Breast epithelium (tissue), 4 donors: Measurements from ENCODE around the gene STXBP1. TPM values are rescaled to one million over a fixed set of nuclear protein-coding genes. Genes with fewer than 3 reads are reported as not detected.

Experiments
- DNase-seq, 2 donors: peaks; one replicate each; pipeline ENCODE4 v3.0.0-alpha.2; 2019; ENCODE audit warnings: low spot score in 2 of 2
- H3K27ac ChIP-seq, 2 donors: fragments of 200-600 bp; sonication (generic) in 1 of 2; one replicate each; pipeline ENCODE4 v1.5.1; 2016 to 2019; ENCODE audit warnings: mild to moderate bottlenecking in 1 of 2
- H3K27me3 ChIP-seq, 2 donors: fragments of 200-600 bp; sonication (generic) in 1 of 2; one replicate each; pipeline versions ENCODE4 v1.5.1 to v1.6.0; 2017 to 2019; ENCODE audit warnings: control low read depth in 1 of 2, mild to moderate bottlenecking in 1 of 2
- H3K36me3 ChIP-seq: fragments of 200-600 bp; one replicate; pipeline ENCODE4 v1.5.1; 2019
- H3K4me1 ChIP-seq, 2 donors: fragments of 200-600 bp; sonication (generic); one replicate each; pipeline ENCODE4 v1.5.1; 2016 to 2019; ENCODE audit warnings: control low read depth in 1 of 2
- H3K4me3 ChIP-seq, 3 donors: fragments of 200-600 bp; sonication (generic); 1 replicate in 2 of 3; 2 replicates in 1 of 3; pipeline ENCODE4 v1.5.1; 2016 to 2019; ENCODE audit warnings: mild to moderate bottlenecking in 3 of 3, moderate library complexity in 2 of 3
- H3K9me3 ChIP-seq, 2 donors: fragments of 200-600 bp; sonication (generic) in 1 of 2; one replicate each; pipeline ENCODE4 v1.5.1; 2016 to 2019; ENCODE audit warnings: control low read depth in 1 of 2
- POLR2A ChIP-seq: fragments of 450-650 bp; IDR thresholded peaks from one replicate; pipeline ENCODE4 v1.6.1; 2016; ENCODE audit warnings: antibody characterized with exemption, mild to moderate bottlenecking, moderate library complexity
- POLR2AphosphoS5 ChIP-seq, 3 donors: sonication (generic); formaldehyde crosslinking; IDR thresholded peaks; one replicate each; pipeline ENCODE4 v1.6.1; 2017; ENCODE audit warnings: antibody characterized with exemption in 3 of 3
- intact Hi-C: fragments of 100-400 bp; cut with DNase I; formaldehyde crosslinking; loops from one replicate; pipeline ENCODE4 v1.15.1; 2023; ENCODE audit warnings: low total_unique reads
- total RNA-seq, 3 donors: library from RNA; depleted of rRNA; stranded (reverse); fragments of >200 nt; gene quantifications; one replicate each; pipeline ENCODE4 v1.1.0, GENCODE V29; 2016
- TF ChIP-seq, protein P1 (sequence below), 3 donors: fragments of 450-650 bp; IDR thresholded peaks; one replicate each; pipeline ENCODE4 v1.5.1; 2016 to 2017; ENCODE audit warnings: antibody characterized with exemption in 3 of 3, mild to moderate bottlenecking in 3 of 3, moderate library complexity in 3 of 3

STXBP1 gene
- total RNA-seq, 3 donors from 2014 or later: 19.0 to 45.9 (median 43.2) TPM

DNA sequence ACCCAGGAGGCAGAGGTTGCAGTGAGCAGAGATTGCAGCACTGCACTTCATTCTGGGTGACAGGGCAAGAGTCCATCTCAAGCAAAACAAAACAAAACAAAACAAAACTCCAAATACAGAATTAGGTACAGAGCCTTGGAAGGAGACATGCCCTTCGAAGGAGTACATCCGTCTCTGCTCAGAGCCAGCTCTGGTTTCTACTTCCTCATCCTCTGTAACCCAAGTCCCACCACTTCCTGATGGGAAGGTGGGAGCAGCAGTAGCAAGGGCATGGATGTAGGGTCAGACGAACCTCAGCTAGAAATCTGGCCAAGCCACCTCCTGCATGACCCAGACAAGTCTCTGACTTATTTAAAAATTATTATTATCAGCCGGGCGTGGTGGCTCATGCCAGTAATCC is 16.5 kb upstream of the STXBP1 start:
- no peak overlapping the region for H3K27ac ChIP-seq
- H3K27me3 ChIP-seq: no peaks in the 10 kb centered on the region
- DNase-seq: no peak
- intact Hi-C loops: no loop called here
- TF ChIP-seq, protein P1, sequence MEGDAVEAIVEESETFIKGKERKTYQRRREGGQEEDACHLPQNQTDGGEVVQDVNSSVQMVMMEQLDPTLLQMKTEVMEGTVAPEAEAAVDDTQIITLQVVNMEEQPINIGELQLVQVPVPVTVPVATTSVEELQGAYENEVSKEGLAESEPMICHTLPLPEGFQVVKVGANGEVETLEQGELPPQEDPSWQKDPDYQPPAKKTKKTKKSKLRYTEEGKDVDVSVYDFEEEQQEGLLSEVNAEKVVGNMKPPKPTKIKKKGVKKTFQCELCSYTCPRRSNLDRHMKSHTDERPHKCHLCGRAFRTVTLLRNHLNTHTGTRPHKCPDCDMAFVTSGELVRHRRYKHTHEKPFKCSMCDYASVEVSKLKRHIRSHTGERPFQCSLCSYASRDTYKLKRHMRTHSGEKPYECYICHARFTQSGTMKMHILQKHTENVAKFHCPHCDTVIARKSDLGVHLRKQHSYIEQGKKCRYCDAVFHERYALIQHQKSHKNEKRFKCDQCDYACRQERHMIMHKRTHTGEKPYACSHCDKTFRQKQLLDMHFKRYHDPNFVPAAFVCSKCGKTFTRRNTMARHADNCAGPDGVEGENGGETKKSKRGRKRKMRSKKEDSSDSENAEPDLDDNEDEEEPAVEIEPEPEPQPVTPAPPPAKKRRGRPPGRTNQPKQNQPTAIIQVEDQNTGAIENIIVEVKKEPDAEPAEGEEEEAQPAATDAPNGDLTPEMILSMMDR (IDR thresholded peaks at IDR 0.05): no peak
- TF ChIP-seq POLR2A (no peak), POLR2AphosphoS5 (IDR thresholded peaks at IDR 0.05) (no peak)
- no peaks in the 10 kb centered on the region for H3K36me3 ChIP-seq
- H3K4me1 ChIP-seq: no peaks in the 10 kb centered on the region
- H3K4me3 ChIP-seq: no peak overlapping the region
- no peaks in the 10 kb centered on the region for H3K9me3 ChIP-seq

DNA sequence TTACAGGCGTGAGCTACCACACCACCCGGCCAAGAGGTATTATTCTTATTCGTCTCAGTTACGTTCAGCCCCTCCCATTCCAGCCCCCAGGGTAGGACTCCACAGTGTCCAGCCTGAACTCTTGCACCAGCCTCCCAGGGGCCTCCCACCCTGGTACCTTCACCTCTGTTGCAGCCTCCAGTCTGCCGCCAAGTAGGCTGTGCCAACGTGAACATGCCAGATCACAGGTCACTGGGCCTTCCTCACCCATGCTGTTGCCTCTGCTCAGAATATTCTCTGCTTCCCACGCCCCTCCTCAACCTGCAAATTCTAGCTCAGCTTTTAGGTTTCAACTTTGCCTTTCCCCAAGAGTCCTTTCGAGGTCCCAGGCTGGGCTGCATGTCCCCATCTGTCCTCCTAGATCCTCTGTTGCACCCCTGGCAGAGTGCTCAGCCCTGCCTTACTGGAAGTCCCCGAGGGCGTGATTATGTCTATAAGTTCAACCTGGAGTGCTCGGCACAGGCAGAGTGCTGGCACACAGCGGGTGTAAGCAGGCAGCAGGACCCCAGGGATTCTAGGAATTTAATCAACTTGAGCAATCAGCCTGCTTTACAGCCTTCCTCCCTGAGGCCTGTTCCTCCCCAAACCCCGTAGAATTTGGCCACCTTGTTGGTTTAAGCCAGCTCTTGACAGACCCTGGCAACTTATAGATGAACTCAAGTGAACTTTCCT is 13.1 kb upstream of the STXBP1 start:
- no peaks in the 10 kb centered on the region for H3K4me1 ChIP-seq
- TF ChIP-seq POLR2AphosphoS5 (IDR thresholded peaks at IDR 0.05): no peak
- no peak for TF ChIP-seq POLR2A
- TF ChIP-seq, protein P1 (IDR thresholded peaks at IDR 0.05): no peak
- H3K4me3 ChIP-seq: no peak overlapping the region
- intact Hi-C loops: no loop called here
- no peaks in the 10 kb centered on the region for H3K9me3 ChIP-seq
- no peaks in the 10 kb centered on the region for H3K36me3 ChIP-seq
- no peaks in the 10 kb centered on the region for H3K27me3 ChIP-seq
- no peak for DNase-seq
- H3K27ac ChIP-seq: no peak overlapping the region

DNA sequence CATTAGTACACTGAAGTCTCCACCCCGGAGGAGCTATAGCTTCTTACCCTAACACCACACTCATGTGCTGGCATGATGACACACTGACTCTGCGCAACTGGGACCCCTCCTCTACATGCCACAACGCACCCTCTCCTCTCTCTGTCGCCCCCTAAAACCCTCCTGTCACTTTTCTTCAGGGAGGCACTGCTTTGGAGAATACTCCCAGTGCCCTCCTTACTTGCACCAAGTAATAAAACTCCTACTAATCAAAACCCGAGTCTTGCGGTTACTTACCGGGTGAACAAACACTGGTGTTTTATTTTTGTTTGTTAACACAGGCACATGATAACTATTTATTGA is 12.6 kb upstream of the STXBP1 start:
- H3K4me3 ChIP-seq: no peak overlapping the region
- no peaks in the 10 kb centered on the region for H3K9me3 ChIP-seq
- H3K27me3 ChIP-seq: no peaks in the 10 kb centered on the region
- H3K36me3 ChIP-seq: no peaks in the 10 kb centered on the region
- no peak for DNase-seq
- TF ChIP-seq POLR2A: no peak
- H3K27ac ChIP-seq: no peak overlapping the region
- no peaks in the 10 kb centered on the region for H3K4me1 ChIP-seq
- intact Hi-C loops: no loop called here

DNA sequence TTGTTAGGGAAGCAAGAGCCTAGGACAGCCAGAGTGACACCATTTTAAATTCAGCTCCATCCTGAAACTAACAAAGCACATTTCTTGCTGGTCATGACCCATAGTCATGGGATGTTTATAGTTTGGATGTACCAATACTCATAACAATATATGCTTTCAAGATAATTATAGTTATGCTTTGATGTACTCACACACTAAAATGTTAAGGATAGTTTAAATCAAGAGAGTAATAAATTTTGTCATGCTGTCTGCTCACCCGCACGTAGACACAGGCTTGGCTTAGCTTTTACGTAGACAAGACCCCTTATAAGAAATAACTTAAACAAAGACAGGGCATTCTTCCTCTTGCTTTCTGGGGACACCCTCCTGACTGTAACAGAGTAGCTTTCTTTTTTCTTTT is 8.9 kb upstream of the STXBP1 start:
- TF ChIP-seq POLR2A (no peak), POLR2AphosphoS5 (IDR thresholded peaks at IDR 0.05) (no peak)
- TF ChIP-seq, protein P1 (IDR thresholded peaks at IDR 0.05): no peak
- intact Hi-C loops: no loop called here
- Histone ChIP-seq H3K36me3 (no peaks in the 10 kb centered on the region), H3K27ac (no peak overlapping the region), H3K4me3 (no peak overlapping the region), H3K9me3 (no peaks in the 10 kb centered on the region), H3K4me1 (peaks cover 0 to 4% of the 10 kb centered on the region in 2 donors), H3K27me3 (no peaks in the 10 kb centered on the region)
- no peak for DNase-seq

DNA sequence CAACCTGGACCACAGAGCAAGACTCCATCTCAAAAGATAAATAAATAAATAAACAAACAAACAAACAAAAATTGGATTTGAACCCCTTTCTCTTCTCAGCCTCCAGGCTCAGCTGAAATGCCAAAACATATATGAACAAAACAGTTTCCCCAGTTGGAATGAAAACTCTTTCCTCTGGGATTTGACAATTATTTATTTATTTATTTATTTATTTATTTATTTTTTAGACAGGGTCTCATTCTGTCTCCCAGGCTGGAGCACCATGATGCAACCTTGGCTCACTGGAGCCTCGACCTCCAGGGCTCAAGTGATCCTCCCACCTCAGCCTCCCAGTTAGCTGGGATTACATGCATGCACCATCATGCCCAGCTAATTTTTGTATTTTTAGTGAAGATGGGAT is 6.0 kb upstream of the STXBP1 start:
- intact Hi-C loops: no loop called here

More for the DNA sequence above, 6.0 kb upstream of the STXBP1 start:
- H3K27me3 ChIP-seq: no peaks in the 10 kb centered on the region
- H3K9me3 ChIP-seq: no peaks in the 10 kb centered on the region
- TF ChIP-seq, protein P1 (IDR thresholded peaks at IDR 0.05): no peak
- TF ChIP-seq POLR2AphosphoS5 (IDR thresholded peaks at IDR 0.05) (no peak), POLR2A (no peak)
- no peak for DNase-seq
- H3K27ac ChIP-seq: no peak overlapping the region
- peaks cover 0 to 13% of the 10 kb centered on the region in 2 donors for H3K4me1 ChIP-seq
- H3K36me3 ChIP-seq: no peaks in the 10 kb centered on the region
- H3K4me3 ChIP-seq: no peak overlapping the region
